Measurements from ENCODE around the gene SOX6. TPM values are rescaled to one million over a fixed set of nuclear protein-coding genes. Genes with fewer than 3 reads are reported as not detected.
A peak's percentile ranks its signal among the peaks of the same experiment; 100 is the strongest.

The SOX6 gene
- total and polyA plus RNA-seq, 2 of the 13 experiments (the other 11 are each of a cell fraction or from before 2014, with no cell fraction given), result 2.6 to 11.2 TPM

DNA sequence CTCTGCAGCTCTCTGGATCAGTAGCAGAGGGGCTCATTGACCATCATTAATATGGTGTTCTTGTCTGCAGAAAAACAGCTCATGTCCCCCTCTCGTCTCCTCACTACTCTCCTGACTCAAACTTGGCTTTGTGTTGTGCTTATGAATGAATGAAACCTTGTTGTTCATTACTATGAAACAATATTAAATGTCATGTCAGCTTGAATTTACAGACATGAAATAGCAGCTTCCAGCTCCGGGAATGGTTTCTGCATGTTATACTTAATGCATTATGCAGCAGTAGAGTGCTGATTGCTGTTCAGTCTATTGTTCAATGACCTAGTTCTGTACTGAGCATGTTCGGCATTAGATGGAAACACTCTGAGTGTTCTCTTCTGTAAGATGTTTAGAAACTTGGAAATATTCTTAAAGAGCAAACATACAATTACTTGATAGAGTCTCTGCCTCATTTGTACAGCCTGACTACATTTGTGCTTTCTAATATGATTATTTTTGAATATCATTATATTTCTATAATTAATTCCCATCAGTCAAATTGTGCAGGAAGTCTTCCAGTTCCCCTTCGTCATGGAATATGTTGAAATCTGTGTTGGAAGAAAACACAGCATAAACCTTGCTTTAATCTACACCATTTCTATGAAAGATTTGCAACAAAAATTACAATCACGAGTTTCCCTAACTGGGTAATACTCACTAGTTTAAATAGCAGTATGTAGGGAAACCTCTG is 340.4 kb downstream of the SOX6 start:
- no peak overlapping the region for H3K9ac ChIP-seq (ENCODE audit: insufficient read depth, low read depth, low read length)
- H2AFZ ChIP-seq (ENCODE audit: low read length), result no peak overlapping the region
- intact Hi-C loops (cut with micrococcal nuclease; ENCODE audit: unreplicated experiment), result no loop called here
- DNase-seq (ENCODE audit: low spot score) (no peak), ATAC-seq (no peak), FAIRE-seq (no peak)
- POLR2A ChIA-PET, result no interaction called here
- no peaks in the 10 kb centered on the region for H3K79me2 ChIP-seq (ENCODE audit: insufficient read depth, low read length)
- no peak overlapping the region for H3K27ac ChIP-seq (ENCODE audit: extremely low read length, insufficient read depth, low read length)
- 29% methylated on average over 5 of the region's 5 CpGs for WGBS (ENCODE audit: low lambda C conversion rate)
- no TSS peak for BruUV-seq (replicated peaks)
- in situ Hi-C loops (cut with HindIII; ENCODE audit: extremely low pct_ligation_motif_present, low pct_unique_long_range_greater_than_20kb), result no loop called here
- CTCF ChIA-PET (ENCODE audit: low intra/inter-chr PET ratio, low total read pairs), result no interaction called here
- no peaks in the 10 kb centered on the region for H3K36me3 ChIP-seq (replicated peaks in 1 of 2; ENCODE audit: control insufficient read depth in 1 of 2, insufficient read depth in 2 of 2, low read length in 2 of 2)
- H4K20me1 ChIP-seq (ENCODE audit: insufficient read depth, low read length), result no peaks in the 10 kb centered on the region
- 0 out of 5 replicates have a peak, but pooled peaks cover 0 to 4% of the 10 kb centered on the region in 2 experiments for H3K27me3 ChIP-seq (ENCODE audit: control insufficient read depth in 1 of 2, insufficient read depth in 2 of 2, low read length in 2 of 2)
- no peak overlapping the region for H3K4me3 ChIP-seq (replicated peaks in 1 of 3; ENCODE audit: insufficient read depth in 1 of 3, low read depth in 2 of 3, low read length in 3 of 3)
- TF ChIP-seq ISX (CRISPR knock-in tag; conservative IDR thresholded peaks at IDR 0.05), result no peak
- peak; percentile 70 for TF ChIP-seq MAFF (IDR thresholded peaks at IDR 0.05; ENCODE audit: low read depth, low read length)
- peak; percentile 45 to 75; a peak in 3 of 4 replicates for TF ChIP-seq MAFK (conservative IDR thresholded peaks at IDR 0.05 in 1 of 2, IDR thresholded peaks at IDR 0.05 in 1 of 2; ENCODE audit: low read length in 2 of 2)
- H3K4me1 ChIP-seq (ENCODE audit: insufficient read depth, low read length), result no peaks in the 10 kb centered on the region
- H3K4me2 ChIP-seq (ENCODE audit: low read depth, low read length), result no peak overlapping the region
- H3K9me3 ChIP-seq (ENCODE audit: low read length), result no peaks in the 10 kb centered on the region

- 11% methylated on average over 3 of the region's 3 CpGs for WGBS (ENCODE audit: low lambda C conversion rate)
- POLR2A ChIA-PET, result no interaction called here
These were observed 342.6 kb downstream of the SOX6 start for GRCh38 chr11:16013649-16014275.

More at GRCh38 chr11:16013649-16014275, 342.6 kb downstream of the SOX6 start:
- CTCF ChIA-PET (ENCODE audit: low intra/inter-chr PET ratio, low total read pairs), result no interaction called here
- no peak for FAIRE-seq
- H3K27me3 ChIP-seq (ENCODE audit: control insufficient read depth in 1 of 2, insufficient read depth in 2 of 2, low read length in 2 of 2), result no peaks in the 10 kb centered on the region
- H3K4me2 ChIP-seq (ENCODE audit: low read depth, low read length), result no peak overlapping the region
- no peaks in the 10 kb centered on the region for H3K4me1 ChIP-seq (ENCODE audit: insufficient read depth, low read length)
- H2AFZ ChIP-seq (ENCODE audit: low read length), result no peak overlapping the region
- H3K36me3 ChIP-seq (replicated peaks in 1 of 2; ENCODE audit: control insufficient read depth in 1 of 2, insufficient read depth in 2 of 2, low read length in 2 of 2), result no peaks in the 10 kb centered on the region
- no peaks in the 10 kb centered on the region for H3K79me2 ChIP-seq (ENCODE audit: insufficient read depth, low read length)
- H4K20me1 ChIP-seq (ENCODE audit: insufficient read depth, low read length), result no peaks in the 10 kb centered on the region
- no TSS peak for BruUV-seq (replicated peaks)
- H3K9me3 ChIP-seq (ENCODE audit: low read length), result no peaks in the 10 kb centered on the region
- ATAC-seq, result no peak
- intact Hi-C loops (cut with micrococcal nuclease; ENCODE audit: unreplicated experiment) (no loop called here), in situ Hi-C loops (cut with HindIII; ENCODE audit: extremely low pct_ligation_motif_present, low pct_unique_long_range_greater_than_20kb) (no loop called here)
- H3K27ac ChIP-seq (ENCODE audit: extremely low read length, insufficient read depth, low read length), result no peak overlapping the region
- TF ChIP-seq HMGA1 (CRISPR knock-in tag; conservative IDR thresholded peaks at IDR 0.05) (no peak), BCL6 (CRISPR knock-in tag; IDR thresholded peaks at IDR 0.05) (no peak), RORA (CRISPR knock-in tag; IDR thresholded peaks at IDR 0.05) (no peak)
- no peak for DNase-seq (ENCODE audit: low spot score)
- H3K4me3 ChIP-seq (replicated peaks in 1 of 3; ENCODE audit: insufficient read depth in 1 of 3, low read depth in 2 of 3, low read length in 3 of 3), result no peak overlapping the region
- no peak overlapping the region for H3K9ac ChIP-seq (ENCODE audit: insufficient read depth, low read depth, low read length)
